ENCODE data around the gene ZNF607. TPM values are rescaled to one million over a fixed set of nuclear protein-coding genes. Genes with fewer than 3 reads are reported as not detected.
A peak's percentile ranks its signal among the peaks of the same experiment; 100 is the strongest.
"Not testable (repeated sequence)": the region's sequence is repeated elsewhere in the genome, so short reads cannot be mapped to it uniquely, and the experiment has no call there.

ZNF607 gene
- total RNA-seq, 1 donor from 2014 or later = 3.9 TPM

- no peak overlapping the region for H3K4me3 ChIP-seq (ENCODE audit: low read depth, low read length)
- no peak for DNase-seq (ENCODE audit: low read depth)
- H3K27me3 ChIP-seq (ENCODE audit: control insufficient read depth, insufficient read depth, low read length) = no peaks in the 10 kb centered on the region
- H3K36me3 ChIP-seq (ENCODE audit: control insufficient read depth, insufficient read depth, low read length) = no peaks in the 10 kb centered on the region
- TF ChIP-seq CTCF (IDR thresholded peaks at IDR 0.05; ENCODE audit: insufficient read depth, low read length, poor library complexity, severe bottlenecking) = no peak
Observed at GRCh38 chr19:37695144-37695899, 24.2 kb downstream of the ZNF607 start.

- no peak for DNase-seq (ENCODE audit: low read depth)
Observed at GRCh38 chr19:37692956-37693620, 26.5 kb downstream of the ZNF607 start.

DNA sequence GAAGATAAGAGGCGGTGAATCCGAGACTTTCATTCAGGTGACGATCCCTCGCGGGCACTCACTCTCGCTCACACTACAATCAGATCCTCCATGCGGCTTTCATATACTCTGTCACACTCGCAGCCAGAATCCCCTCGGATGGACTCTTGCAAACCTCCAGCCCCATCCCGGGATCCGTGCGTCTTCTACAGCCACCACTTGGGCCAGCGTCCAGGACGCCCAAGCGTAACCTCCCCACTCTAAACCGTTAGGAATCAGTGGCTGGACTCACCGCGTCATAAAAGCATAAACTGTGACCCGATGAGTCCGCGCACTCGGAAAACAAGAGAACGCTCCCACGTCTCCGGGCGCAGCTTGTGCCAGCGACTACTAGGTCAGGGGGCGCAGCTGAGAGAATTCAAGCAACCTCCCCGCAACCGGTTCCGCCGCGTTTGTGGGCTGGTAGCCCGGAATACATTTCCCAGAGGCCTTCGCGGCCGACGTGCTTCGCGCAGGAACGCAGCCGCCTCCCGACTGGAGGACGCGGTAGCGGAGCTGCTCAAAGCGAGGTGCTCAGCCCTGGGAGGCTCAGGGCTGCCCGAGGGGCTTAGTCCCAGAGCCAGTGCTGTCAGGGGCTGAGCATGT, 27.6 kb downstream of the ZNF607 start:
- DNase-seq (ENCODE audit: low read depth) = peak; percentile 34
- no peak for TF ChIP-seq CTCF (IDR thresholded peaks at IDR 0.05; ENCODE audit: insufficient read depth, low read length, poor library complexity, severe bottlenecking)
- Histone ChIP-seq H3K4me3 (ENCODE audit: low read depth, low read length) (peak overlapping the region; percentile 44), H3K27me3 (ENCODE audit: control insufficient read depth, insufficient read depth, low read length) (no peaks in the 10 kb centered on the region), H3K36me3 (ENCODE audit: control insufficient read depth, insufficient read depth, low read length) (no peaks in the 10 kb centered on the region)

More at GRCh38 chr19:37692956-37693620, 26.5 kb downstream of the ZNF607 start:
- Histone ChIP-seq H3K36me3 (ENCODE audit: control insufficient read depth, insufficient read depth, low read length) (no peaks in the 10 kb centered on the region), H3K27me3 (ENCODE audit: control insufficient read depth, insufficient read depth, low read length) (no peaks in the 10 kb centered on the region), H3K4me3 (ENCODE audit: low read depth, low read length) (no peak overlapping the region)
- TF ChIP-seq CTCF (IDR thresholded peaks at IDR 0.05; ENCODE audit: insufficient read depth, low read length, poor library complexity, severe bottlenecking) = no peak

GRCh38 chr19:37683520-37683919, 36.0 kb downstream of the ZNF607 start:
- TF ChIP-seq CTCF (IDR thresholded peaks at IDR 0.05; ENCODE audit: insufficient read depth, low read length, poor library complexity, severe bottlenecking) = no peak
- no peak overlapping the region for H3K4me3 ChIP-seq (ENCODE audit: low read depth, low read length)
- H3K27me3 ChIP-seq (ENCODE audit: control insufficient read depth, insufficient read depth, low read length) = no peaks in the 10 kb centered on the region
- DNase-seq (ENCODE audit: low read depth) = no peak
- H3K36me3 ChIP-seq (ENCODE audit: control insufficient read depth, insufficient read depth, low read length) = no peaks in the 10 kb centered on the region

GRCh38 chr19:37669450-37669914, 50.1 kb downstream of the ZNF607 start:
- no peak for TF ChIP-seq CTCF (IDR thresholded peaks at IDR 0.05; ENCODE audit: insufficient read depth, low read length, poor library complexity, severe bottlenecking)
- Histone ChIP-seq H3K27me3 (ENCODE audit: control insufficient read depth, insufficient read depth, low read length) (no peaks in the 10 kb centered on the region), H3K36me3 (ENCODE audit: control insufficient read depth, insufficient read depth, low read length) (no peaks in the 10 kb centered on the region), H3K4me3 (ENCODE audit: low read depth, low read length) (no peak overlapping the region)
- DNase-seq (ENCODE audit: low read depth) = no peak

DNA sequence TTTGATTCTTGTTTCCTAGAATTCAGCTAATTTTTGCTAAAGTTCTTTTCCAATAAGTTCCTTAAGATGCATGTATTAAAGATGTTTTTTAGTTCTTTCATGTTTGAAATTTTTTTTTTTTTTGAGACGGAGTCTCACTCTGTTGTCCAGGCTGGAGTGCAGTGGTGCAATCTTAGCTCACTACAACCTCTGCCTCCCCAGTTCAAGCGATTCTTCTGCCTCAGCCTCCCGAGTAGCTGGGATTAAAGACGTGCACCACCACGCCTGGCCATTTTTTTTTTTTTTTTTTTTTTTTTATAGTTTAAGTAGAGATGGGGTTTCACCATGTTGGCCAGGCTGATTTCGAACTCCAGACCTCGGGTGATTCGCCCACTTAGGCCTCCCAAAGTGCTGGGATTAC, 62.4 kb downstream of the ZNF607 start:
- not testable (repeated sequence) for DNase-seq (ENCODE audit: low read depth); H3K36me3 ChIP-seq (ENCODE audit: control insufficient read depth, insufficient read depth, low read length); H3K27me3 ChIP-seq (ENCODE audit: control insufficient read depth, insufficient read depth, low read length); H3K4me3 ChIP-seq (ENCODE audit: low read depth, low read length)

Data from kidney epithelial cell (primary cell).